Suprapubic skin (tissue), 4 donors: Measurements from ENCODE around the gene TMEM179B. TPM values are rescaled to one million over a fixed set of nuclear protein-coding genes. Genes with fewer than 3 reads are reported as not detected.

Experiments used
- DNase-seq, 2 donors: peaks; one replicate each; pipeline ENCODE4 v3.0.0-alpha.2; 2019; ENCODE audit warnings: low spot score in 2 of 2
- H3K27ac ChIP-seq: fragments of 200-600 bp; sonication (generic); one replicate; pipeline ENCODE4 v1.5.1; 2019
- H3K27me3 ChIP-seq: fragments of 200-600 bp; sonication (generic); one replicate; pipeline ENCODE4 v1.5.1; 2019
- H3K36me3 ChIP-seq: fragments of 200-600 bp; sonication (generic); one replicate; pipeline ENCODE4 v1.5.1; 2019
- H3K4me1 ChIP-seq: fragments of 200-600 bp; sonication (generic); one replicate; pipeline ENCODE4 v1.5.1; 2019
- H3K4me3 ChIP-seq: fragments of 200-600 bp; sonication (generic); one replicate; pipeline ENCODE4 v1.5.1; 2019; ENCODE audit warnings: mild to moderate bottlenecking
- H3K9me3 ChIP-seq: fragments of 200-600 bp; sonication (generic); one replicate; pipeline ENCODE4 v1.5.1; 2019
- CTCF ChIP-seq, 2 donors: fragments of 200-600 bp in 1 of 2; fragments of 450-650 bp in 1 of 2; sonication (generic) in 1 of 2; IDR thresholded peaks; one replicate each; pipeline ENCODE4 v1.5.1; 2016 to 2019; ENCODE audit warnings: antibody characterized with exemption in 2 of 2, mild to moderate bottlenecking in 1 of 2, moderate library complexity in 1 of 2
- EP300 ChIP-seq: sonication (generic); formaldehyde crosslinking; IDR thresholded peaks from one replicate; pipeline ENCODE4 v1.6.1; 2017; ENCODE audit warnings: antibody characterized with exemption
- POLR2A ChIP-seq, 2 donors: fragments of 450-650 bp; IDR thresholded peaks; one replicate each; pipeline ENCODE4 v1.6.1; 2017; ENCODE audit warnings: antibody characterized with exemption in 2 of 2, mild to moderate bottlenecking in 2 of 2, moderate library complexity in 2 of 2
- POLR2AphosphoS5 ChIP-seq, 3 donors: sonication (generic); formaldehyde crosslinking; IDR thresholded peaks; one replicate each; pipeline ENCODE4 v1.6.1; 2017; ENCODE audit warnings: antibody characterized with exemption in 3 of 3
- WGBS: methylation state at CpG from one replicate; pipeline ENCODE4 v1.1.5; 2018; 5-methylcytosine and 5-hydroxymethylcytosine counted together
- total RNA-seq, 4 donors: library from RNA; depleted of rRNA; stranded (reverse); fragments of >200 nt; gene quantifications; one replicate each; pipeline ENCODE4 v1.1.0, GENCODE V29; 2016

The TMEM179B gene
- total RNA-seq, 4 donors from 2014 or later: 37.6 to 72.6 (median 59.8) TPM

GRCh38 chr11:62792202-62792575 lies 5.0 kb downstream of the TMEM179B start:
- 20% methylated on average over 8 of the region's 11 CpGs for WGBS
- H3K4me1 ChIP-seq: peaks cover 48% of the 10 kb centered on the region

GRCh38 chr11:62794201-62794775 lies 7.1 kb downstream of the TMEM179B start:
- DNase-seq: no peak
- no peak overlapping the region for H3K27ac ChIP-seq
- H3K27me3 ChIP-seq: no peaks in the 10 kb centered on the region
- H3K4me1 ChIP-seq: peaks cover 33% of the 10 kb centered on the region
- peaks cover 75% of the 10 kb centered on the region for H3K36me3 ChIP-seq
- H3K9me3 ChIP-seq: no peaks in the 10 kb centered on the region
- WGBS: 79% methylated on average over 8 of the region's 8 CpGs
- H3K4me3 ChIP-seq: no peak overlapping the region
- TF ChIP-seq EP300 (no peak), POLR2AphosphoS5 (IDR thresholded peaks at IDR 0.05) (no peak), CTCF (IDR thresholded peaks at IDR 0.05) (no peak), POLR2A (IDR thresholded peaks at IDR 0.05) (no peak)

More at GRCh38 chr11:62792202-62792575, 5.0 kb downstream of the TMEM179B start:
- H3K4me3 ChIP-seq: peak overlapping the region; percentile 92
- no peaks in the 10 kb centered on the region for H3K27me3 ChIP-seq
- peaks cover 59% of the 10 kb centered on the region for H3K36me3 ChIP-seq
- no peak for TF ChIP-seq EP300
- no peak for TF ChIP-seq POLR2A (IDR thresholded peaks at IDR 0.05)
- no peak for TF ChIP-seq CTCF (IDR thresholded peaks at IDR 0.05)
- TF ChIP-seq POLR2AphosphoS5 (IDR thresholded peaks at IDR 0.05): no peak
- H3K27ac ChIP-seq: peak overlapping the region; percentile 91
- DNase-seq: no peak
- H3K9me3 ChIP-seq: no peaks in the 10 kb centered on the region

- H3K4me1 ChIP-seq: peaks cover 15% of the 10 kb centered on the region
- no peak overlapping the region for H3K27ac ChIP-seq
- H3K9me3 ChIP-seq: no peaks in the 10 kb centered on the region
- no peak for DNase-seq
- no peak overlapping the region for H3K4me3 ChIP-seq
- H3K27me3 ChIP-seq: no peaks in the 10 kb centered on the region
- peaks cover 88% of the 10 kb centered on the region for H3K36me3 ChIP-seq
- WGBS: 86% methylated on average over 7 of the region's 7 CpGs
- TF ChIP-seq POLR2A (IDR thresholded peaks at IDR 0.05) (no peak), EP300 (no peak), CTCF (IDR thresholded peaks at IDR 0.05) (no peak)
Measured at GRCh38 chr11:62796281-62796680, 9.1 kb downstream of the TMEM179B start.

GRCh38 chr11:62799486-62799885 lies 12.3 kb downstream of the TMEM179B start:
- Histone ChIP-seq H3K4me3 (no peak overlapping the region), H3K4me1 (peaks cover 15% of the 10 kb centered on the region), H3K9me3 (no peaks in the 10 kb centered on the region), H3K36me3 (peaks cover 90% of the 10 kb centered on the region), H3K27me3 (no peaks in the 10 kb centered on the region), H3K27ac (no peak overlapping the region)
- WGBS: 95% methylated on average over 4 of the region's 10 CpGs
- no peak for TF ChIP-seq EP300
- TF ChIP-seq CTCF (IDR thresholded peaks at IDR 0.05): no peak
- TF ChIP-seq POLR2AphosphoS5 (IDR thresholded peaks at IDR 0.05): no peak
- no peak for TF ChIP-seq POLR2A (IDR thresholded peaks at IDR 0.05)
- DNase-seq: no peak

GRCh38 chr11:62801071-62801470 lies 13.9 kb downstream of the TMEM179B start:
- no peak overlapping the region for H3K4me3 ChIP-seq
- H3K27ac ChIP-seq: no peak overlapping the region
- peaks cover 74% of the 10 kb centered on the region for H3K36me3 ChIP-seq
- H3K27me3 ChIP-seq: no peaks in the 10 kb centered on the region
- H3K9me3 ChIP-seq: no peaks in the 10 kb centered on the region
- no peak for DNase-seq
- TF ChIP-seq CTCF (IDR thresholded peaks at IDR 0.05) (no peak), EP300 (no peak), POLR2AphosphoS5 (IDR thresholded peaks at IDR 0.05) (no peak), POLR2A (IDR thresholded peaks at IDR 0.05) (no peak)
- H3K4me1 ChIP-seq: peaks cover 20% of the 10 kb centered on the region
- WGBS: 86% methylated on average over 4 of the region's 4 CpGs
